ENCODE data around the gene SHISAL1. TPM values are rescaled to one million over a fixed set of nuclear protein-coding genes. Genes with fewer than 3 reads are reported as not detected.

The SHISAL1 gene
- total RNA-seq, 1 experiment from 2014 or later = not detected

DNA sequence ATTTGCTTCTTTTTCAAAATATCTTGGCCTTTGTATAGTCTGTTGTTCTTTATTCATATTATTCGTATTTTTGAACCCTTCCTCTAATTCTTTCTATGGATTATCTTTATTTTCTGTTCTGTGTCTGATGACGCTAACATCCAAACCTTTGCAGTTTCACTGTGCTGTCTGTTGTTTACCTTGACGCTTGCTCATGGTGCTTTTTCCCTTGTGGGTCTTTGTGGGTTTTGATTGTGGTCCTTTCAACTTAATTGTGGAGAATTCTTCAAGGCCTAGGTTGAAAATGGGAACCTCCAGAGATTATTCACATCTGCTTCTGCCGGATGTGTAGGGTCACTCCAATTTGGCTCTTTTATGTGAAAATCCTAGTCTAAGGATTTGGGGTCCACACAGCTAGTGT, 97.5 kb downstream of the SHISAL1 start:
- TF ChIP-seq, protein P1, sequence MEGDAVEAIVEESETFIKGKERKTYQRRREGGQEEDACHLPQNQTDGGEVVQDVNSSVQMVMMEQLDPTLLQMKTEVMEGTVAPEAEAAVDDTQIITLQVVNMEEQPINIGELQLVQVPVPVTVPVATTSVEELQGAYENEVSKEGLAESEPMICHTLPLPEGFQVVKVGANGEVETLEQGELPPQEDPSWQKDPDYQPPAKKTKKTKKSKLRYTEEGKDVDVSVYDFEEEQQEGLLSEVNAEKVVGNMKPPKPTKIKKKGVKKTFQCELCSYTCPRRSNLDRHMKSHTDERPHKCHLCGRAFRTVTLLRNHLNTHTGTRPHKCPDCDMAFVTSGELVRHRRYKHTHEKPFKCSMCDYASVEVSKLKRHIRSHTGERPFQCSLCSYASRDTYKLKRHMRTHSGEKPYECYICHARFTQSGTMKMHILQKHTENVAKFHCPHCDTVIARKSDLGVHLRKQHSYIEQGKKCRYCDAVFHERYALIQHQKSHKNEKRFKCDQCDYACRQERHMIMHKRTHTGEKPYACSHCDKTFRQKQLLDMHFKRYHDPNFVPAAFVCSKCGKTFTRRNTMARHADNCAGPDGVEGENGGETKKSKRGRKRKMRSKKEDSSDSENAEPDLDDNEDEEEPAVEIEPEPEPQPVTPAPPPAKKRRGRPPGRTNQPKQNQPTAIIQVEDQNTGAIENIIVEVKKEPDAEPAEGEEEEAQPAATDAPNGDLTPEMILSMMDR (IDR thresholded peaks at IDR 0.05; ENCODE audit: insufficient read depth in 1 of 2, low read depth in 1 of 2, low read length in 1 of 2, severe bottlenecking in 1 of 2, unreplicated experiment in 1 of 2) = no peak
- BruUV-seq (replicated peaks) = no TSS peak

GRCh38 chr22:44214764-44215163, 98.0 kb downstream of the SHISAL1 start:
- Mint-ChIP-seq H3K9me3 (ENCODE audit: unreplicated experiment) (peaks cover 3% of the 10 kb centered on the region), H3K36me3 (ENCODE audit: insufficient read depth, unreplicated experiment) (no peaks in the 10 kb centered on the region), H3K4me1 (ENCODE audit: low read depth, unreplicated experiment) (no peaks in the 10 kb centered on the region), H3K27me3 (ENCODE audit: insufficient read depth, unreplicated experiment) (peaks cover 13% of the 10 kb centered on the region), H3K27ac (ENCODE audit: unreplicated experiment) (no peak overlapping the region), H3K4me3 (ENCODE audit: unreplicated experiment) (no peak overlapping the region)
- intact Hi-C loops (cut with micrococcal nuclease; ENCODE audit: unreplicated experiment) = no loop called here
- H3K27me3 ChIP-seq (replicated peaks; ENCODE audit: control insufficient read depth, insufficient read depth, low read length) = no peaks in the 10 kb centered on the region
- POLR2A ChIA-PET = no interaction called here
- H3K9me3 ChIP-seq = no peaks in the 10 kb centered on the region
- CTCF ChIA-PET = no interaction called here
- DNase-seq = no peak
- no TSS peak for BruUV-seq (replicated peaks)
- H3K36me3 ChIP-seq (ENCODE audit: control insufficient read depth, insufficient read depth, low read length) = no peaks in the 10 kb centered on the region
- H3K4me3 ChIP-seq (ENCODE audit: low read depth, low read length) = no peak overlapping the region
- TF ChIP-seq, protein P1 (IDR thresholded peaks at IDR 0.05; ENCODE audit: insufficient read depth in 1 of 2, low read depth in 1 of 2, low read length in 1 of 2, severe bottlenecking in 1 of 2, unreplicated experiment in 1 of 2) = no peak
- no peaks in the 10 kb centered on the region for H3K4me1 ChIP-seq

More for the DNA sequence above, 97.5 kb downstream of the SHISAL1 start:
- intact Hi-C loops (cut with micrococcal nuclease; ENCODE audit: unreplicated experiment) = no loop called here
- no peak overlapping the region for H3K27ac Mint-ChIP-seq (ENCODE audit: unreplicated experiment)
- CTCF ChIA-PET = no interaction called here
- no peaks in the 10 kb centered on the region for H3K36me3 ChIP-seq (ENCODE audit: control insufficient read depth, insufficient read depth, low read length)
- no peak overlapping the region for H3K4me3 Mint-ChIP-seq (ENCODE audit: unreplicated experiment)
- POLR2A ChIA-PET = no interaction called here
- no peaks in the 10 kb centered on the region for H3K27me3 ChIP-seq (replicated peaks; ENCODE audit: control insufficient read depth, insufficient read depth, low read length)
- no peaks in the 10 kb centered on the region for H3K36me3 Mint-ChIP-seq (ENCODE audit: insufficient read depth, unreplicated experiment)
- no peaks in the 10 kb centered on the region for H3K4me1 ChIP-seq
- H3K4me1 Mint-ChIP-seq (ENCODE audit: low read depth, unreplicated experiment) = no peaks in the 10 kb centered on the region
- no peaks in the 10 kb centered on the region for H3K9me3 ChIP-seq
- no peak for DNase-seq
- H3K27me3 Mint-ChIP-seq (ENCODE audit: insufficient read depth, unreplicated experiment) = peaks cover 10% of the 10 kb centered on the region
- H3K9me3 Mint-ChIP-seq (ENCODE audit: unreplicated experiment) = no peaks in the 10 kb centered on the region
- no peak overlapping the region for H3K4me3 ChIP-seq (ENCODE audit: low read depth, low read length)

- CTCF ChIA-PET = no interaction called here
- intact Hi-C loops (cut with micrococcal nuclease; ENCODE audit: unreplicated experiment) = no loop called here
- no TSS peak for BruUV-seq (replicated peaks)
Measured at GRCh38 chr22:44214187-44214586, 98.6 kb downstream of the SHISAL1 start.

More at GRCh38 chr22:44214187-44214586, 98.6 kb downstream of the SHISAL1 start:
- Mint-ChIP-seq H3K4me3 (ENCODE audit: unreplicated experiment) (no peak overlapping the region), H3K9me3 (ENCODE audit: unreplicated experiment) (peaks cover 9% of the 10 kb centered on the region), H3K4me1 (ENCODE audit: low read depth, unreplicated experiment) (no peaks in the 10 kb centered on the region), H3K36me3 (ENCODE audit: insufficient read depth, unreplicated experiment) (no peaks in the 10 kb centered on the region), H3K27me3 (ENCODE audit: insufficient read depth, unreplicated experiment) (peaks cover 16% of the 10 kb centered on the region), H3K27ac (ENCODE audit: unreplicated experiment) (no peak overlapping the region)
- TF ChIP-seq, protein P1 (IDR thresholded peaks at IDR 0.05; ENCODE audit: insufficient read depth in 1 of 2, low read depth in 1 of 2, low read length in 1 of 2, severe bottlenecking in 1 of 2, unreplicated experiment in 1 of 2) = no peak
- POLR2A ChIA-PET = no interaction called here
- H3K27me3 ChIP-seq (replicated peaks; ENCODE audit: control insufficient read depth, insufficient read depth, low read length) = no peaks in the 10 kb centered on the region
- no peak overlapping the region for H3K4me3 ChIP-seq (ENCODE audit: low read depth, low read length)
- no peaks in the 10 kb centered on the region for H3K36me3 ChIP-seq (ENCODE audit: control insufficient read depth, insufficient read depth, low read length)
- DNase-seq = no peak
- H3K9me3 ChIP-seq = no peaks in the 10 kb centered on the region
- H3K4me1 ChIP-seq = no peaks in the 10 kb centered on the region

Measured in Caco-2 (cell line).